ENCODE measurements around the gene STX5. TPM values are rescaled to one million over a fixed set of nuclear protein-coding genes. Genes with fewer than 3 reads are reported as not detected.

The STX5 gene
- total RNA-seq, 3 donors from 2014 or later = 38.7 to 44.3 (median 41.7) TPM

- Histone ChIP-seq H3K9me3 (no peaks in the 10 kb centered on the region), H3K4me1 (ENCODE audit: low read depth) (no peaks in the 10 kb centered on the region), H3K36me3 (ENCODE audit: low read depth) (peaks cover 15% of the 10 kb centered on the region), H3K4me3 (no peak overlapping the region)
- DNase-seq (no peak), ATAC-seq (no peak)
- no peak for TF ChIP-seq CTCF (IDR thresholded peaks at IDR 0.05)
- intact Hi-C loops (cut with DNase I, micrococcal nuclease) = no loop called here
Measured at GRCh38 chr11:62823677-62824076, 8.2 kb downstream of the STX5 start.

DNA sequence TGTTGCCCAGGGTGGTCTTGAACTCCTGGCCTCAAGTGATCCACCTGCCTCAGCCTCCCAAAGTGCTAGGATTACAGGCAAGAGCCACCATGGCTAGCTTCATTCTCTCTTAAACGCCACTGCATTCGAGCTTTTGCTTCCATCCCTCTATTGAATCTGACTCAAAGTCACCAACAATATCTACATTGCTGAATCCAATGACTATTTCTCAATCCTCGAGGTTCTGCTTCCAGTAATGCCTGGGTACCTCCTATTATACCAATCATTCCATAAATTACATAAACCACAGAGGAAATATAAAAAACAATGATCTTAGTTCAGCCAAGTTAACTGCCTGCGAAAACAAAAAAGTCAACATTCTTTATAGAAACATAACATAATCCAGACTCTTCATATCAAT, 14.7 kb downstream of the STX5 start:
- peaks cover 10% of the 10 kb centered on the region for H3K36me3 ChIP-seq (ENCODE audit: low read depth)
- H3K9me3 ChIP-seq = no peaks in the 10 kb centered on the region
- no peak for DNase-seq
- H3K4me3 ChIP-seq = no peak overlapping the region
- intact Hi-C loops (cut with DNase I, micrococcal nuclease) = no loop called here
- ATAC-seq = no peak
- no peaks in the 10 kb centered on the region for H3K4me1 ChIP-seq (ENCODE audit: low read depth)
- no peak for TF ChIP-seq CTCF (IDR thresholded peaks at IDR 0.05)

DNA sequence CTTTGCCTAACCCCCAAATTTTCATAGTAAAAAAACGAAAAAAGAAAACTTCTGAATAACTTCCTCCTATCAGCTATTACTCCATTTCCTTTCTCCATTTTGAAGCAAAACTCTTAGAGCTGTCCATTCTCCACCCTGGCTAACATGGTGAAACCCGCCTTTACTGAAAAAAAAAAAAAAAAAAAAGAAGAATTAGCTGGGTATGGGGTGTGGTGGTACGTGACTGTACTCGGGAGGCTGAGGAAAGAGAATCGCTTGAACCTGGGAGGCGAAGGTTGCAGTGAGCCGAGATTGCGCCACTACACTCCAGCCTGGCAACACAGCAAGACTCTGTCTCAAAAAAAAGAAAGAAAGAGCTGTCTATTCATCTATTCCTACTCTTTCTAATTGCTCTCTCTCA, 15.3 kb downstream of the STX5 start:
- no peak overlapping the region for H3K4me3 ChIP-seq
- no peak for TF ChIP-seq CTCF (IDR thresholded peaks at IDR 0.05)
- no peak for ATAC-seq
- intact Hi-C loops (cut with DNase I, micrococcal nuclease) = no loop called here
- no peaks in the 10 kb centered on the region for H3K4me1 ChIP-seq (ENCODE audit: low read depth)
- no peaks in the 10 kb centered on the region for H3K9me3 ChIP-seq
- peaks cover 6% of the 10 kb centered on the region for H3K36me3 ChIP-seq (ENCODE audit: low read depth)
- DNase-seq = no peak

DNA sequence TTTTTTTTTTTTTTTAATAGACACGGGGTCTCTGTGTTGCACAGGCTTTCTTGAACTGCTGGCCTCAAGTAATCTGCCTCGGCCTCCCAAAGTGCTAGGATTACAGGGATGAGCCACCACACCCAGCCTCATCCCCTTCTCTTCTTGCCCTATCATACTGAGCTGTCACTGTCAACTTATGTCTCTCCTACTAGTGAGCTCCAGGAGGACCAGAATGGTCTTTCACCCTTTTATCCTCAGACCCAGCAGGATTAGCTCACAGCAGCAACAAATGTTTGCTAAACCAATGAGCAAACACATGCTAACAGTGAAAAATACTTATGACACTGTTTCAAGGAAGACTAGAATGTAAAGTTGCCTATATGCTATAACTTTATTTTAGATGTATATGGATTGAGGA, 20.2 kb downstream of the STX5 start:
- intact Hi-C loops (cut with DNase I, micrococcal nuclease) = no loop called here

GRCh38 chr11:62810748-62811147, 21.1 kb downstream of the STX5 start:
- TF ChIP-seq CTCF (IDR thresholded peaks at IDR 0.05) = no peak
- Histone ChIP-seq H3K4me1 (ENCODE audit: low read depth) (peaks cover 8% of the 10 kb centered on the region), H3K9me3 (no peaks in the 10 kb centered on the region), H3K36me3 (ENCODE audit: low read depth) (no peaks in the 10 kb centered on the region), H3K4me3 (no peak overlapping the region)
- intact Hi-C loops (cut with DNase I, micrococcal nuclease) = no loop called here
- ATAC-seq (no peak), DNase-seq (no peak)

More for the DNA sequence above, 20.2 kb downstream of the STX5 start:
- no peaks in the 10 kb centered on the region for H3K4me1 ChIP-seq (ENCODE audit: low read depth)
- DNase-seq (no peak), ATAC-seq (no peak)
- H3K4me3 ChIP-seq = no peak overlapping the region
- H3K36me3 ChIP-seq (ENCODE audit: low read depth) = no peaks in the 10 kb centered on the region
- no peak for TF ChIP-seq CTCF (IDR thresholded peaks at IDR 0.05)
- no peaks in the 10 kb centered on the region for H3K9me3 ChIP-seq

GRCh38 chr11:62806611-62807121, 25.2 kb downstream of the STX5 start:
- Histone ChIP-seq H3K4me3 (no peak overlapping the region), H3K36me3 (ENCODE audit: low read depth) (no peaks in the 10 kb centered on the region), H3K9me3 (no peaks in the 10 kb centered on the region), H3K4me1 (ENCODE audit: low read depth) (peaks cover 19% of the 10 kb centered on the region)
- TF ChIP-seq CTCF (IDR thresholded peaks at IDR 0.05) = no peak
- ATAC-seq = no peak
- DNase-seq = no peak
- intact Hi-C loops (cut with DNase I, micrococcal nuclease) = no loop called here
